HepG2 (cell line): ENCODE data around the gene EEF1AKMT4. TPM values are rescaled to one million over a fixed set of nuclear protein-coding genes. Genes with fewer than 3 reads are reported as not detected.
"Not testable (repeated sequence)": the region's sequence is repeated elsewhere in the genome, so short reads cannot be mapped to it uniquely, and the experiment has no call there.

Experiments used
- ATAC-seq: fragments of 200-7000 bp; cut with Tn5 transposase; 3 replicates; pipeline ENCODE4 v1.9.1; 2020; ENCODE audit warnings: mild to moderate bottlenecking, moderate library complexity
- BruUV-seq: library from RNA; stranded (reverse); fragments of 400-500 nt; replicated peaks from 2 replicates; lab custom pipeline; 2021; lab: Mats Ljungman, UMichigan
- CTCF ChIA-PET: fragments of 300-600 bp; formaldehyde crosslinking; extraction: SDS; loops from one replicate; lab custom pipeline; 2021; ENCODE audit warnings: low total read pairs, inconsistent platforms, low intra/inter-chr PET ratio; lab: Yijun Ruan, JAX
- POLR2A ChIA-PET: fragments of 350-600 bp; sonication (Branson Sonifier 250); formaldehyde crosslinking; loops from one replicate; lab custom pipeline; 2020; ENCODE audit warnings: antibody characterized with exemption, inconsistent platforms; lab: Yijun Ruan, JAX
- DNase-seq: peaks from one replicate; pipeline ENCODE4 v3.0.0-alpha.2; 2015; ENCODE audit warnings: low spot score
- FAIRE-seq: peaks from 3 replicates; lab custom pipeline; 2011; peaks lifted over from hg19 to GRCh38; lab: Jason Lieb, UNC
- H2AFZ ChIP-seq: one replicate; pipeline ENCODE4 v1.6.1; 2011; ENCODE audit warnings: low read length, inconsistent platforms
- H3K27ac ChIP-seq: fragments of 300-600 bp; 3 replicates; pipeline ENCODE4 v1.8.0; 2011; ENCODE audit warnings: mixed run types, mild to moderate bottlenecking, mixed read lengths, low read length, inconsistent platforms; ENCODE audit not compliant: insufficient read depth; ENCODE audit errors: extremely low read length
- H3K27me3 ChIP-seq, 2 experiments: fragments of 200-600 bp in 1 of 2; 2 replicates in 1 of 2; 3 replicates in 1 of 2; pipeline versions ENCODE4 v1.6.0 to v1.8.0; 2011; ENCODE audit warnings: low read length in 2 of 2, mild to moderate bottlenecking in 2 of 2, moderate library complexity in 2 of 2, inconsistent platforms in 1 of 2; ENCODE audit not compliant: insufficient read depth in 2 of 2, control insufficient read depth in 1 of 2
- H3K36me3 ChIP-seq, 2 experiments: fragments of 200-600 bp in 1 of 2; replicated peaks in 1 of 2; 2 replicates in 1 of 2; 3 replicates in 1 of 2; pipeline versions ENCODE4 v1.5.1 to v1.8.0; 2011; ENCODE audit warnings: low read length in 2 of 2, inconsistent platforms in 1 of 2; ENCODE audit not compliant: insufficient read depth in 2 of 2, control insufficient read depth in 1 of 2
- H3K4me1 ChIP-seq: 2 replicates; pipeline ENCODE4 v1.5.1; 2012; ENCODE audit warnings: low read length, inconsistent platforms; ENCODE audit not compliant: insufficient read depth
- H3K4me2 ChIP-seq: 2 replicates; pipeline ENCODE4 v1.6.0; 2011; ENCODE audit warnings: low read depth, low read length, inconsistent platforms
- H3K4me3 ChIP-seq, 3 experiments: fragments of 200-600 bp in 1 of 3; sonication (generic), shearing (Covaris generic) in 1 of 3; replicated peaks in 1 of 3; 2 replicates each; pipeline ENCODE4 v1.5.1; 2011 to 2016; ENCODE audit warnings: low read length in 3 of 3, inconsistent platforms in 2 of 3, low read depth in 2 of 3, mild to moderate bottlenecking in 2 of 3, control low read depth in 1 of 3, mixed read lengths in 1 of 3; ENCODE audit not compliant: insufficient read depth in 1 of 3
- H3K79me2 ChIP-seq: one replicate; pipeline ENCODE4 v1.6.1; 2011; ENCODE audit warnings: low read length, inconsistent platforms; ENCODE audit not compliant: insufficient read depth
- H3K9ac ChIP-seq: 2 replicates; pipeline ENCODE4 v1.6.0; 2011; ENCODE audit warnings: mild to moderate bottlenecking, low read depth, low read length, inconsistent platforms; ENCODE audit not compliant: insufficient read depth
- H3K9me3 ChIP-seq: 2 replicates; pipeline ENCODE4 v1.5.1; 2012; ENCODE audit warnings: mild to moderate bottlenecking, low read length
- H4K20me1 ChIP-seq: 2 replicates; pipeline ENCODE4 v1.6.0; 2011; ENCODE audit warnings: inconsistent platforms, mild to moderate bottlenecking, low read length, moderate library complexity; ENCODE audit not compliant: insufficient read depth
- HNRNPK ChIP-seq: fragments of 200-400 bp; formaldehyde crosslinking; IDR thresholded peaks from 2 replicates; pipeline ENCODE4 v1.6.1; 2018; ENCODE audit warnings: low read length, low read depth, moderate library complexity, mild to moderate bottlenecking; ENCODE audit not compliant: poor library complexity, severe bottlenecking
- MAX ChIP-seq: IDR thresholded peaks from 2 replicates; pipeline ENCODE4 v1.6.1; 2012; ENCODE audit warnings: inconsistent platforms
- SP4 ChIP-seq: sonication (generic); formaldehyde crosslinking; IDR thresholded peaks from 2 replicates; pipeline ENCODE4 v1.8.1; 2023; ENCODE audit warnings: mild to moderate bottlenecking, missing genetic modification reagents
- TMF1 ChIP-seq: sonication (generic); formaldehyde crosslinking; IDR thresholded peaks from 2 replicates; pipeline ENCODE4 v1.8.1; 2022; ENCODE audit warnings: low read depth, missing genetic modification reagents
- ZFP62 ChIP-seq: sonication (generic); formaldehyde crosslinking; IDR thresholded peaks from 2 replicates; pipeline ENCODE4 v1.4.0; 2020; ENCODE audit warnings: missing genetic modification reagents
- ZNF431 ChIP-seq: sonication (generic); formaldehyde crosslinking; IDR thresholded peaks from 2 replicates; pipeline ENCODE4 v1.9.0; 2022; ENCODE audit warnings: missing genetic modification reagents, low read depth, mild to moderate bottlenecking, borderline replicate concordance
- WGBS: methylation state at CpG from one replicate; pipeline ENCODE4 v1.1.6; 2017; ENCODE audit warnings: low lambda C conversion rate; 5-methylcytosine and 5-hydroxymethylcytosine counted together
- in situ Hi-C: cut with HindIII; loops from 2 replicates; pipeline ENCODE4 v1.10.0; 2017; ENCODE audit warnings: low pct_unique_long_range_greater_than_20kb; ENCODE audit not compliant: extremely low pct_ligation_motif_present
- intact Hi-C: fragments of 100-400 bp; cut with micrococcal nuclease; formaldehyde crosslinking; loops from one replicate; pipeline ENCODE4 v1.10.0; 2022; ENCODE audit not compliant: unreplicated experiment
- polyA plus RNA-seq, 8 experiments: library from polyadenylated mRNA; depleted of rRNA in 3 of 8; stranded (reverse) in 7 of 8; unstranded in 1 of 8; fragments of >200 nt; fragmentation: Illumina TruSeq in 4 of 8; extraction: Trizol in 4 of 8; gene quantifications; 2 replicates each; pipeline versions ENCODE4 v1.2.1 to v1.2.3, GENCODE V29; 2011 to 2016; ENCODE audit warnings: low read depth in 4 of 8, missing spikeins in 1 of 8, mixed read lengths in 1 of 8; ENCODE audit not compliant: insufficient read depth in 1 of 8
- total RNA-seq, 5 experiments: library from RNA; depleted of rRNA; stranded (reverse); fragments of >200 nt; fragmentation: Illumina TruSeq; extraction: Trizol; gene quantifications; 2 replicates each; pipeline ENCODE4 v1.2.3, GENCODE V29; 2016; ENCODE audit warnings: low read depth in 1 of 5

The EEF1AKMT4 gene
- total and polyA plus RNA-seq, 2 of the 13 experiments (the other 11 are each of a cell fraction or from before 2014, with no cell fraction given) = 13.1 to 15.8 TPM

DNA sequence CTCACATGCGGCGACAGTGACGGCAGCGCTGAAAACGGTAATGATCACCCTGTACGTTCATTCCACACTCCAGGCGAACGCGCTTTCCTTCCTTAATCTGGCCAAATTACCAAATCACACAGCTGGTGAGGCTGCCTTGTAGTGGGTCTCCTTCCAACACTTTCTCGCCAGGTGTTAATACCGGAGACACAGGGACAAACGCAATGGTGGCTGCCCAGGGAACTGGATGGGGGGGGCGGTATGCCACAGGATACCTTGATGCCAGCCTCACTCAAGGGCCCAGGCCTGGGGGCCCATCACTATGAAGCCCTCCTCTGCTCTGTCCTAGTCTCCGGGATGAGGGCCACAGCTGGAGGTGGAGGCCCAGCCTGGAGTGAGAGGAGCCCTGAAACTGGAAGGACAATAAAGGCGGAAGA lies 13.3 kb downstream of the EEF1AKMT4 start (continued):
- TF ChIP-seq MAX (0 out of 2 replicates have a peak, but pooled peaks have one; percentile 0), SP4 (CRISPR knock-in tag) (0 out of 2 replicates have a peak, but pooled peaks have one; percentile 20)

- POLR2A ChIA-PET, BruUV-seq, H4K20me1 ChIP-seq, H3K9me3 ChIP-seq, H3K79me2 ChIP-seq, H3K4me1 ChIP-seq, CTCF ChIA-PET, H3K36me3 ChIP-seq, DNase-seq, H3K9ac ChIP-seq, intact Hi-C loops, ATAC-seq, in situ Hi-C loops, H3K4me2 ChIP-seq, H2AFZ ChIP-seq, H3K27ac ChIP-seq, FAIRE-seq, H3K4me3 ChIP-seq: not testable (repeated sequence)
- H3K27me3 ChIP-seq = peaks cover 0 to 13% of the 10 kb centered on the region in 2 experiments; a peak in 2 of 5 replicates
- peak; percentile 74; the same call in 1 of the 2 replicates for TF ChIP-seq ZNF431 (CRISPR knock-in tag)
- 67% methylated on average over 1 of the region's 1 CpG for WGBS
These were observed 17.8 kb downstream of the EEF1AKMT4 start for GRCh38 chr3:184267249-184267648.

GRCh38 chr3:184272269-184272668 lies 22.8 kb downstream of the EEF1AKMT4 start:
- peaks cover 5 to 32% of the 10 kb centered on the region in 2 experiments; a peak in 4 of 5 replicates for H3K27me3 ChIP-seq
- H2AFZ ChIP-seq = no peak overlapping the region
- no peaks in the 10 kb centered on the region for H4K20me1 ChIP-seq
- no peaks in the 10 kb centered on the region for H3K4me1 ChIP-seq
- in situ Hi-C loops (no loop called here), intact Hi-C loops (no loop called here)
- DNase-seq (no peak), FAIRE-seq (no peak), ATAC-seq (no peak)
- H3K9me3 ChIP-seq = no peaks in the 10 kb centered on the region
- no peak overlapping the region for H3K9ac ChIP-seq
- no TSS peak for BruUV-seq
- H3K4me3 ChIP-seq = no peak overlapping the region
- no peaks in the 10 kb centered on the region for H3K79me2 ChIP-seq
- TF ChIP-seq TMF1 (CRISPR knock-in tag) = no peak
- no peak for TF ChIP-seq ZFP62 (CRISPR knock-in tag)
- peak; percentile 77 for TF ChIP-seq HNRNPK
- 0% methylated on average over 1 of the region's 1 CpG for WGBS
- H3K4me2 ChIP-seq = no peak overlapping the region
- ChIA-PET POLR2A (no interaction called here), CTCF (no interaction called here)
- no peaks in the 10 kb centered on the region for H3K36me3 ChIP-seq
- H3K27ac ChIP-seq = no peak overlapping the region
